HepG2 (cell line): ENCODE data around the gene SDC4. TPM values are rescaled to one million over a fixed set of nuclear protein-coding genes. Genes with fewer than 3 reads are reported as not detected.

Source experiments
- ESRRA ChIP-seq: sonication (generic); formaldehyde crosslinking; IDR thresholded peaks from 2 replicates; pipeline ENCODE4 v1.5.1; 2020; ENCODE audit warnings: mild to moderate bottlenecking, low read depth, missing genetic modification reagents
- GZF1 ChIP-seq: sonication (generic); formaldehyde crosslinking; IDR thresholded peaks from 2 replicates; pipeline ENCODE4 v1.5.1; 2020; ENCODE audit warnings: mild to moderate bottlenecking, missing genetic modification reagents
- HDAC1 ChIP-seq: sonication (generic); formaldehyde crosslinking; IDR thresholded peaks from 2 replicates; pipeline ENCODE4 v1.5.1; 2020; ENCODE audit warnings: mild to moderate bottlenecking, missing genetic modification reagents
- KAT8 ChIP-seq: IDR thresholded peaks from 2 replicates; pipeline ENCODE4 v1.6.1; 2016; ENCODE audit warnings: missing genetic modification reagents, missing compliant biosample characterization
- KDM5A ChIP-seq: fragments of 200-600 bp; sonication (generic); IDR thresholded peaks from 2 replicates; pipeline ENCODE4 v1.7.0; 2018; ENCODE audit warnings: antibody characterized with exemption, mild to moderate bottlenecking, low read length, borderline replicate concordance
- STAT5B ChIP-seq: sonication (generic); formaldehyde crosslinking; IDR thresholded peaks from 2 replicates; pipeline ENCODE4 v1.4.0; 2020; ENCODE audit warnings: missing genetic modification reagents
- TARDBP ChIP-seq: sonication (generic); formaldehyde crosslinking; IDR thresholded peaks from 2 replicates; pipeline ENCODE4 v1.8.0; 2022; ENCODE audit warnings: mild to moderate bottlenecking, missing genetic modification reagents
- TBP ChIP-seq: sonication (generic); formaldehyde crosslinking; IDR thresholded peaks from 2 replicates; pipeline ENCODE4 v1.5.0; 2020; ENCODE audit warnings: missing genetic modification reagents
- YEATS4 ChIP-seq: sonication (generic); formaldehyde crosslinking; IDR thresholded peaks from 2 replicates; pipeline ENCODE4 v1.4.0; 2020; ENCODE audit warnings: missing genetic modification reagents, borderline replicate concordance
- ZFP1 ChIP-seq: IDR thresholded peaks from 2 replicates; pipeline ENCODE4 v1.6.1; 2016
- ZNF205 ChIP-seq: IDR thresholded peaks from 2 replicates; pipeline ENCODE4 v1.6.1; 2018; ENCODE audit warnings: missing biosample characterization, missing genetic modification reagents
- ZNF337 ChIP-seq: sonication (generic); formaldehyde crosslinking; IDR thresholded peaks from 2 replicates; pipeline ENCODE4 v1.5.1; 2020; ENCODE audit warnings: missing genetic modification reagents, low read depth, mild to moderate bottlenecking, borderline replicate concordance
- ZNF547 ChIP-seq: sonication (generic); formaldehyde crosslinking; IDR thresholded peaks from 2 replicates; pipeline ENCODE4 v1.5.1; 2020; ENCODE audit warnings: mild to moderate bottlenecking, missing genetic modification reagents
- ZNF777 ChIP-seq: sonication (generic); formaldehyde crosslinking; IDR thresholded peaks from 2 replicates; pipeline ENCODE4 v1.4.0; 2020; ENCODE audit warnings: missing genetic modification reagents
- polyA plus RNA-seq, 8 experiments: library from polyadenylated mRNA; depleted of rRNA in 3 of 8; stranded (reverse) in 7 of 8; unstranded in 1 of 8; fragments of >200 nt; fragmentation: Illumina TruSeq in 4 of 8; extraction: Trizol in 4 of 8; gene quantifications; 2 replicates each; pipeline versions ENCODE4 v1.2.1 to v1.2.3, GENCODE V29; 2011 to 2016; ENCODE audit warnings: low read depth in 4 of 8, missing spikeins in 1 of 8, mixed read lengths in 1 of 8; ENCODE audit not compliant: insufficient read depth in 1 of 8
- total RNA-seq, 5 experiments: library from RNA; depleted of rRNA; stranded (reverse); fragments of >200 nt; fragmentation: Illumina TruSeq; extraction: Trizol; gene quantifications; 2 replicates each; pipeline ENCODE4 v1.2.3, GENCODE V29; 2016; ENCODE audit warnings: low read depth in 1 of 5
- TF ChIP-seq, protein P1 (sequence below): IDR thresholded peaks from 2 replicates; pipeline ENCODE4 v1.4.0; 2020; ENCODE audit warnings: mild to moderate bottlenecking, missing genetic modification reagents
- TF ChIP-seq, protein P2 (sequence below): sonication (generic); formaldehyde crosslinking; IDR thresholded peaks from 2 replicates; pipeline ENCODE4 v1.5.0; 2020; ENCODE audit warnings: mild to moderate bottlenecking, missing genetic modification reagents, borderline replicate concordance
- TF ChIP-seq, protein P3 (sequence below): IDR thresholded peaks from 2 replicates; pipeline ENCODE4 v1.6.1; 2012; ENCODE audit warnings: low read depth, low read length, improper control_type of control experiment
- TF ChIP-seq, protein P4 (sequence below): sonication (generic); formaldehyde crosslinking; IDR thresholded peaks from 2 replicates; pipeline ENCODE4 v1.8.0; 2022; ENCODE audit warnings: mild to moderate bottlenecking, missing genetic modification reagents; ENCODE audit not compliant: insufficient replicate concordance

The SDC4 gene
- total and polyA plus RNA-seq, 2 of the 13 experiments (the other 11 are each of a cell fraction or from before 2014, with no cell fraction given), result 49.0 to 65.1 TPM

DNA sequence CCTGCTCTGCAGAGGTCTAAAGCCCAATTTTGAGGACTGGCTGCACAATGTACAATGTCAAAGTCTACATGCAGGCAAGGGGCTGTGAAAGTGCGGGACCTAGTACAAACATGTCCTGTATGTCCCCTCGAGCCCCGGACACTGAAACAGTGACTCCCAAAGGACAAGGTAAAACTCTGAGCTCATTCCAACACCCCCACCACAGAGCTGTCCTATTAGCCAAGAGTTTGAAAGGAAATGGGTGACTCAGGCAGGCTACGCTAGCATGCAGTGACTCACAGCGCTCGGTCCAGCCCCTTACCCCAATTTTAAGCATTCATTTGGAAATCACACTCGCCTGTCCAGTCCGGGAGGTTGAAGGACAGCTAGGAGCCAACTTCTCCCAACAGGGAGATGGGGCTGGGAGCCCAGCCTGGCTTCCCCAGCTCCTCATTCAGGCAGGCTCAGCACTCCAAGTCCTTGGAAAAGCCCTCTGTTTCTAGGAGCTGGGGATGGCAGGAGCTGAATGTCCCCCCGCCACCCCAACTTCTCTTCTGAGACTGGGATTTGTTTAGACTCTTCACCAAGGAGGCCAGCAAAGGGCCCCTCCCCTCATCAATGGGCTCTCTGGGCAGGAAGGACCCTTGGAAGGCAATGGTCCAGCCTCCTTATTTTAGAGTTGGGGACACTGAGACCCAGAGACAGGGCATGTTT is 3.9 kb downstream of the SDC4 start (continued):
- TF ChIP-seq TARDBP (CRISPR knock-in tag) (peak; percentile 62; the same call in 1 of the 2 replicates), KAT8 (CRISPR knock-in tag) (no peak), ESRRA (CRISPR knock-in tag) (no peak; the same call in 1 of the 2 replicates), ZNF777 (CRISPR knock-in tag) (no peak), ZNF547 (CRISPR knock-in tag) (peak; percentile 18; the same call in 1 of the 2 replicates), GZF1 (CRISPR knock-in tag) (peak; percentile 58; the same call in 1 of the 2 replicates), ZNF337 (CRISPR knock-in tag) (peak; percentile 45; the same call in 1 of the 2 replicates), ZNF205 (CRISPR knock-in tag) (0 out of 2 replicates have a peak, but pooled peaks have one; percentile 30), STAT5B (CRISPR knock-in tag) (no peak), HDAC1 (CRISPR knock-in tag) (peak; percentile 59; the same call in 1 of the 2 replicates), YEATS4 (CRISPR knock-in tag) (0 out of 2 replicates have a peak, but pooled peaks have one; percentile 18), ZFP1 (CRISPR knock-in tag) (no peak), KDM5A (no peak), TBP (CRISPR knock-in tag) (no peak)
- TF ChIP-seq, protein P1, sequence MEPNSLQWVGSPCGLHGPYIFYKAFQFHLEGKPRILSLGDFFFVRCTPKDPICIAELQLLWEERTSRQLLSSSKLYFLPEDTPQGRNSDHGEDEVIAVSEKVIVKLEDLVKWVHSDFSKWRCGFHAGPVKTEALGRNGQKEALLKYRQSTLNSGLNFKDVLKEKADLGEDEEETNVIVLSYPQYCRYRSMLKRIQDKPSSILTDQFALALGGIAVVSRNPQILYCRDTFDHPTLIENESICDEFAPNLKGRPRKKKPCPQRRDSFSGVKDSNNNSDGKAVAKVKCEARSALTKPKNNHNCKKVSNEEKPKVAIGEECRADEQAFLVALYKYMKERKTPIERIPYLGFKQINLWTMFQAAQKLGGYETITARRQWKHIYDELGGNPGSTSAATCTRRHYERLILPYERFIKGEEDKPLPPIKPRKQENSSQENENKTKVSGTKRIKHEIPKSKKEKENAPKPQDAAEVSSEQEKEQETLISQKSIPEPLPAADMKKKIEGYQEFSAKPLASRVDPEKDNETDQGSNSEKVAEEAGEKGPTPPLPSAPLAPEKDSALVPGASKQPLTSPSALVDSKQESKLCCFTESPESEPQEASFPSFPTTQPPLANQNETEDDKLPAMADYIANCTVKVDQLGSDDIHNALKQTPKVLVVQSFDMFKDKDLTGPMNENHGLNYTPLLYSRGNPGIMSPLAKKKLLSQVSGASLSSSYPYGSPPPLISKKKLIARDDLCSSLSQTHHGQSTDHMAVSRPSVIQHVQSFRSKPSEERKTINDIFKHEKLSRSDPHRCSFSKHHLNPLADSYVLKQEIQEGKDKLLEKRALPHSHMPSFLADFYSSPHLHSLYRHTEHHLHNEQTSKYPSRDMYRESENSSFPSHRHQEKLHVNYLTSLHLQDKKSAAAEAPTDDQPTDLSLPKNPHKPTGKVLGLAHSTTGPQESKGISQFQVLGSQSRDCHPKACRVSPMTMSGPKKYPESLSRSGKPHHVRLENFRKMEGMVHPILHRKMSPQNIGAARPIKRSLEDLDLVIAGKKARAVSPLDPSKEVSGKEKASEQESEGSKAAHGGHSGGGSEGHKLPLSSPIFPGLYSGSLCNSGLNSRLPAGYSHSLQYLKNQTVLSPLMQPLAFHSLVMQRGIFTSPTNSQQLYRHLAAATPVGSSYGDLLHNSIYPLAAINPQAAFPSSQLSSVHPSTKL, result peak; percentile 67
- TF ChIP-seq, protein P2, sequence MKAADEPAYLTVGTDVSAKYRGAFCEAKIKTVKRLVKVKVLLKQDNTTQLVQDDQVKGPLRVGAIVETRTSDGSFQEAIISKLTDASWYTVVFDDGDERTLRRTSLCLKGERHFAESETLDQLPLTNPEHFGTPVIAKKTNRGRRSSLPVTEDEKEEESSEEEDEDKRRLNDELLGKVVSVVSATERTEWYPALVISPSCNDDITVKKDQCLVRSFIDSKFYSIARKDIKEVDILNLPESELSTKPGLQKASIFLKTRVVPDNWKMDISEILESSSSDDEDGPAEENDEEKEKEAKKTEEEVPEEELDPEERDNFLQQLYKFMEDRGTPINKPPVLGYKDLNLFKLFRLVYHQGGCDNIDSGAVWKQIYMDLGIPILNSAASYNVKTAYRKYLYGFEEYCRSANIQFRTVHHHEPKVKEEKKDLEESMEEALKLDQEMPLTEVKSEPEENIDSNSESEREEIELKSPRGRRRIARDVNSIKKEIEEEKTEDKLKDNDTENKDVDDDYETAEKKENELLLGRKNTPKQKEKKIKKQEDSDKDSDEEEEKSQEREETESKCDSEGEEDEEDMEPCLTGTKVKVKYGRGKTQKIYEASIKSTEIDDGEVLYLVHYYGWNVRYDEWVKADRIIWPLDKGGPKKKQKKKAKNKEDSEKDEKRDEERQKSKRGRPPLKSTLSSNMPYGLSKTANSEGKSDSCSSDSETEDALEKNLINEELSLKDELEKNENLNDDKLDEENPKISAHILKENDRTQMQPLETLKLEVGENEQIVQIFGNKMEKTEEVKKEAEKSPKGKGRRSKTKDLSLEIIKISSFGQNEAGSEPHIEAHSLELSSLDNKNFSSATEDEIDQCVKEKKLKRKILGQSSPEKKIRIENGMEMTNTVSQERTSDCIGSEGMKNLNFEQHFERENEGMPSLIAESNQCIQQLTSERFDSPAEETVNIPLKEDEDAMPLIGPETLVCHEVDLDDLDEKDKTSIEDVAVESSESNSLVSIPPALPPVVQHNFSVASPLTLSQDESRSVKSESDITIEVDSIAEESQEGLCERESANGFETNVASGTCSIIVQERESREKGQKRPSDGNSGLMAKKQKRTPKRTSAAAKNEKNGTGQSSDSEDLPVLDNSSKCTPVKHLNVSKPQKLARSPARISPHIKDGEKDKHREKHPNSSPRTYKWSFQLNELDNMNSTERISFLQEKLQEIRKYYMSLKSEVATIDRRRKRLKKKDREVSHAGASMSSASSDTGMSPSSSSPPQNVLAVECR (CRISPR knock-in tag), result peak; percentile 42; the same call in 1 of the 2 replicates
- TF ChIP-seq, protein P3, sequence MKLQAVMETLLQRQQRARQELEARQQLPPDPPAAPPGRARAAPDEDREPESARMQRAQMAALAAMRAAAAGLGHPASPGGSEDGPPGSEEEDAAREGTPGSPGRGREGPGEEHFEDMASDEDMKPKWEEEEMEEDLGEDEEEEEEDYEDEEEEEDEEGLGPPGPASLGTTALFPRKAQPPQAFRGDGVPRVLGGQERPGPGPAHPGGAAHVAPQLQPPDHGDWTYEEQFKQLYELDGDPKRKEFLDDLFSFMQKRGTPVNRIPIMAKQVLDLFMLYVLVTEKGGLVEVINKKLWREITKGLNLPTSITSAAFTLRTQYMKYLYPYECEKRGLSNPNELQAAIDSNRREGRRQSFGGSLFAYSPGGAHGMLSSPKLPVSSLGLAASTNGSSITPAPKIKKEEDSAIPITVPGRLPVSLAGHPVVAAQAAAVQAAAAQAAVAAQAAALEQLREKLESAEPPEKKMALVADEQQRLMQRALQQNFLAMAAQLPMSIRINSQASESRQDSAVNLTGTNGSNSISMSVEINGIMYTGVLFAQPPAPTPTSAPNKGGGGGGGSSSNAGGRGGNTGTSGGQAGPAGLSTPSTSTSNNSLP, result no peak; the same call in 1 of the 2 replicates
- TF ChIP-seq, protein P4, sequence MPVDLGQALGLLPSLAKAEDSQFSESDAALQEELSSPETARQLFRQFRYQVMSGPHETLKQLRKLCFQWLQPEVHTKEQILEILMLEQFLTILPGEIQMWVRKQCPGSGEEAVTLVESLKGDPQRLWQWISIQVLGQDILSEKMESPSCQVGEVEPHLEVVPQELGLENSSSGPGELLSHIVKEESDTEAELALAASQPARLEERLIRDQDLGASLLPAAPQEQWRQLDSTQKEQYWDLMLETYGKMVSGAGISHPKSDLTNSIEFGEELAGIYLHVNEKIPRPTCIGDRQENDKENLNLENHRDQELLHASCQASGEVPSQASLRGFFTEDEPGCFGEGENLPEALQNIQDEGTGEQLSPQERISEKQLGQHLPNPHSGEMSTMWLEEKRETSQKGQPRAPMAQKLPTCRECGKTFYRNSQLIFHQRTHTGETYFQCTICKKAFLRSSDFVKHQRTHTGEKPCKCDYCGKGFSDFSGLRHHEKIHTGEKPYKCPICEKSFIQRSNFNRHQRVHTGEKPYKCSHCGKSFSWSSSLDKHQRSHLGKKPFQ (CRISPR knock-in tag), result peak; percentile 89
